Hepatocyte (in vitro differentiated cells): ENCODE results near the gene PIP4K2C. TPM values are rescaled to one million over a fixed set of nuclear protein-coding genes. Genes with fewer than 3 reads are reported as not detected.
A peak's percentile ranks its signal among the peaks of the same experiment; 100 is the strongest.

ENCODE experiments used
- DNase-seq: peaks from one replicate; pipeline ENCODE4 v3.0.0-alpha.2; 2016; ENCODE audit warnings: low spot score
- H2AFZ ChIP-seq: fragments of 200-600 bp; sonication (generic); 2 replicates; pipeline ENCODE4 v1.6.0; 2016; ENCODE audit warnings: antibody characterized with exemption, mild to moderate bottlenecking
- H3K27ac ChIP-seq: fragments of 200-600 bp; sonication (generic); 2 replicates; pipeline ENCODE4 v1.5.1; 2016; ENCODE audit warnings: mild to moderate bottlenecking
- H3K27me3 ChIP-seq: fragments of 200-600 bp; sonication (generic); 2 replicates; pipeline ENCODE4 v1.6.1; 2016
- H3K36me3 ChIP-seq: fragments of 200-600 bp; sonication (generic); replicated peaks from 2 replicates; pipeline ENCODE4 v1.5.1; 2016; ENCODE audit warnings: low read depth; ENCODE audit not compliant: insufficient read depth
- H3K4me1 ChIP-seq: fragments of 200-600 bp; sonication (generic); 2 replicates; pipeline ENCODE4 v1.5.1; 2016; ENCODE audit warnings: mild to moderate bottlenecking, moderate library complexity; ENCODE audit not compliant: insufficient read depth
- H3K4me2 ChIP-seq: fragments of 200-600 bp; sonication (generic); 2 replicates; pipeline ENCODE4 v1.6.0; 2016
- H3K4me3 ChIP-seq: fragments of 200-600 bp; sonication (generic); 2 replicates; pipeline ENCODE4 v1.5.1; 2016; ENCODE audit warnings: mild to moderate bottlenecking
- H3K79me2 ChIP-seq: fragments of 200-600 bp; sonication (generic); 2 replicates; pipeline ENCODE4 v1.6.0; 2017; ENCODE audit warnings: mild to moderate bottlenecking
- H3K9me2 ChIP-seq: fragments of 200-600 bp; sonication (generic); replicated peaks from 2 replicates; pipeline ENCODE4 v1.6.0; 2017; ENCODE audit warnings: mild to moderate bottlenecking; ENCODE audit not compliant: insufficient read depth
- H3K9me3 ChIP-seq: fragments of 200-600 bp; sonication (generic); 2 replicates; pipeline ENCODE4 v1.5.1; 2016; ENCODE audit warnings: low read depth, mild to moderate bottlenecking
- H4K20me1 ChIP-seq: fragments of 200-600 bp; sonication (generic); 2 replicates; pipeline ENCODE4 v1.6.0; 2016; ENCODE audit warnings: mild to moderate bottlenecking; ENCODE audit not compliant: insufficient read depth, poor library complexity, severe bottlenecking
- EZH2 ChIP-seq: fragments of 200-600 bp; sonication (generic); IDR thresholded peaks from 2 replicates; pipeline ENCODE4 v1.6.1; 2016; ENCODE audit warnings: antibody characterized with exemption, mild to moderate bottlenecking, borderline replicate concordance
- EZH2phosphoT487 ChIP-seq: fragments of 200-600 bp; sonication (generic); IDR thresholded peaks from one replicate; pipeline ENCODE4 v1.6.1; 2018; ENCODE audit warnings: antibody characterized with exemption, mild to moderate bottlenecking, low read depth, moderate library complexity; ENCODE audit not compliant: unreplicated experiment, severe bottlenecking
- WGBS: methylation state at CpG from one replicate; pipeline ENCODE4 v1.1.6; 2016; ENCODE audit warnings: low lambda C conversion rate; ENCODE audit errors: missing lambda C conversion rate; 5-methylcytosine and 5-hydroxymethylcytosine counted together
- polyA plus RNA-seq: library from polyadenylated mRNA; unstranded; fragments of >200 nt; fragmentation: Nextera tagmentation; extraction: Ambion mirVana; gene quantifications from 2 replicates; pipeline ENCODE4 v1.2.1, GENCODE V29; 2016
- total RNA-seq: library from RNA; depleted of rRNA; stranded (reverse); fragments of >200 nt; gene quantifications from 2 replicates; pipeline ENCODE4 v1.2.3, GENCODE V29; 2014
- TF ChIP-seq, protein P1 (sequence below): fragments of 200-600 bp; sonication (generic); IDR thresholded peaks from 2 replicates; pipeline ENCODE4 v1.5.1; 2016; ENCODE audit warnings: antibody characterized with exemption, mild to moderate bottlenecking; ENCODE audit not compliant: poor library complexity

The PIP4K2C gene
- total and polyA plus RNA-seq, 2 experiments from 2014 or later, result 32.3 to 41.6 TPM

DNA sequence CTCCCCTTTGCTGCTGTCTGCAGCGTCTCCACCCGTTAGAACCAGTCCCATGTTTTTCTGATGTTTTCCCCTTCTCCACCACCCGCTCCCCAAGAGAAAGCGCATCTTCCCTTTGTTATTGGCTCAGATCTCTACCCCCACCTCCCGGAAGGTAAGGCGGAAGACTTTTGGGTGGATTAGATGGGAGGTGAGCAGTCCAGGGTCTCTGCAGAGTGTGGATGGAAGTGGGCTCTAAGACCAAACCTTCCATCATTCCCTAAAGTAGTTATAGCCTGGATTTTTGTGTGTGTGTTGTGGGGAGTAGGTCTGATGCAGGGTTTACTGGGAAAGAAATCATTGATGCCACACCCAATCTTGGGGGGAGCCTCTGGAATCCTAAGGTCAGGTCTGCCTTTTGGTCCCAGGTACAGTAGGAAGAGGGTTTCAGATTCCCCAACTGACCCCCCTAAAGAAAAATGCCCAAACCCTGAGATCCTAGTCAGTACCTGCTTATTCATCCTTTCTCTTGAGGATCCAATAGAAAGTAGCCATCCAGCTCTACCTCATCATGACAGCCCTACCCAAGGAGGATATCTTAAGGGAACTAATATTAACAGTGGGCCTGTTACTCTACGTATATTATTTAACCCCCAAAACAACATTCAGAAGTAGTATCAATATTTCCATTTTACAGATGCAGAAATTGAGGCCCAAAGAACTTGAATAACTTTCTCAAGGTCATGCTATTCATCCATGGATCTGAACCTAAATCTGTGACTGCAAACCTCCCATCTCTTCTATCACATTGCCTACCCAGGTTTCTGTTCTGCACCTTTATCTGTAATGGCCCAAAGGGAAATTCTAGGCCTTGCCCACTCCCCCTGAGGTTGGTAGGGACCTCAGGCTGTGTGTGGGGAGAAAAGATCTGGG is 40.1 kb upstream of the PIP4K2C start:
- DNase-seq, result no peak
- Histone ChIP-seq H2AFZ (no peak overlapping the region), H3K79me2 (peaks cover 9% of the 10 kb centered on the region), H4K20me1 (no peaks in the 10 kb centered on the region), H3K4me2 (peak overlapping the region; percentile 88), H3K9me2 (no peaks in the 10 kb centered on the region), H3K4me3 (no peak overlapping the region), H3K27ac (no peak overlapping the region), H3K9me3 (no peaks in the 10 kb centered on the region), H3K36me3 (no peaks in the 10 kb centered on the region), H3K27me3 (peaks cover 69% of the 10 kb centered on the region), H3K4me1 (peaks cover 6% of the 10 kb centered on the region)
- 45% methylated on average over 7 of the region's 7 CpGs for WGBS
- TF ChIP-seq EZH2phosphoT487 (no peak), EZH2 (no peak)
- TF ChIP-seq, protein P1, sequence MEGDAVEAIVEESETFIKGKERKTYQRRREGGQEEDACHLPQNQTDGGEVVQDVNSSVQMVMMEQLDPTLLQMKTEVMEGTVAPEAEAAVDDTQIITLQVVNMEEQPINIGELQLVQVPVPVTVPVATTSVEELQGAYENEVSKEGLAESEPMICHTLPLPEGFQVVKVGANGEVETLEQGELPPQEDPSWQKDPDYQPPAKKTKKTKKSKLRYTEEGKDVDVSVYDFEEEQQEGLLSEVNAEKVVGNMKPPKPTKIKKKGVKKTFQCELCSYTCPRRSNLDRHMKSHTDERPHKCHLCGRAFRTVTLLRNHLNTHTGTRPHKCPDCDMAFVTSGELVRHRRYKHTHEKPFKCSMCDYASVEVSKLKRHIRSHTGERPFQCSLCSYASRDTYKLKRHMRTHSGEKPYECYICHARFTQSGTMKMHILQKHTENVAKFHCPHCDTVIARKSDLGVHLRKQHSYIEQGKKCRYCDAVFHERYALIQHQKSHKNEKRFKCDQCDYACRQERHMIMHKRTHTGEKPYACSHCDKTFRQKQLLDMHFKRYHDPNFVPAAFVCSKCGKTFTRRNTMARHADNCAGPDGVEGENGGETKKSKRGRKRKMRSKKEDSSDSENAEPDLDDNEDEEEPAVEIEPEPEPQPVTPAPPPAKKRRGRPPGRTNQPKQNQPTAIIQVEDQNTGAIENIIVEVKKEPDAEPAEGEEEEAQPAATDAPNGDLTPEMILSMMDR, result no peak

DNA sequence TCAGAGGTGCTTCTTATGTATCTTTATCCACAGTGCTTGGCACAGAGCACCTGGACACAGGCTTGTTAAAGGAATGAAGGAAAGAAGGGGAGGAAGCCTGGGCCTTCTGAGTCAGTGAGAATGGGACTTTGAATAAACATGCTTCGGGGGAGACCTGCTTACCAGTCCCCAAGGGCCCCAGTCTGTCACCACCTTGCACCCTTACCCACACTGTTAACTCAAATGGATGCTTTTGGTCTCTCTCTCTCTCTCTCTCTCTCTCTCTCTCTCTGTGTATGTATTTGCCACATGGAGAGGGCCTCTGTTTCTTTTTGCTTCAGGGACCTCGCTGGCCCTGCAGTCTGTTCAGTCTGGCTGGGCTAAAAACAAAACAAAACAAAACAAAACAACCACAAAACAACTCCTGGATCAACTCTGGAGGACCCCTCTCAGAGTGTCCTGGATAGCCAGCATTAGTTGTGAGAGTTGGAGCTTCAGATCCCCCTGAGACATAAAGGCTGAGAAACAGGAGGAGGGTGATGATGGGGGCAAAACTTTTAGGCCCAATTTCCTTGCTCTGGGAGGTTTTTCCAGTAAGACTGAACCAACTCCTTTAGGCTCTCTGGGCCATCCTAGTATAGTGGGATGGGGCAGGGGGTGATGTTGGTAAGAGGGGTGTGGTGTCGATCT is 39.2 kb upstream of the PIP4K2C start:
- no peak overlapping the region for H2AFZ ChIP-seq
- H3K9me2 ChIP-seq, result no peaks in the 10 kb centered on the region
- peaks cover under 1% of the 10 kb centered on the region for H3K79me2 ChIP-seq
- H3K4me2 ChIP-seq, result no peak overlapping the region
- peaks cover 4% of the 10 kb centered on the region for H3K4me1 ChIP-seq
- H3K9me3 ChIP-seq, result no peaks in the 10 kb centered on the region
- 75% methylated on average over 3 of the region's 3 CpGs for WGBS
- no peak for TF ChIP-seq EZH2
- TF ChIP-seq, protein P1, result no peak
- no peak for TF ChIP-seq EZH2phosphoT487
- peaks cover 69% of the 10 kb centered on the region for H3K27me3 ChIP-seq
- no peak overlapping the region for H3K27ac ChIP-seq
- no peak overlapping the region for H3K4me3 ChIP-seq
- no peaks in the 10 kb centered on the region for H3K36me3 ChIP-seq
- H4K20me1 ChIP-seq, result no peaks in the 10 kb centered on the region
- no peak for DNase-seq

DNA sequence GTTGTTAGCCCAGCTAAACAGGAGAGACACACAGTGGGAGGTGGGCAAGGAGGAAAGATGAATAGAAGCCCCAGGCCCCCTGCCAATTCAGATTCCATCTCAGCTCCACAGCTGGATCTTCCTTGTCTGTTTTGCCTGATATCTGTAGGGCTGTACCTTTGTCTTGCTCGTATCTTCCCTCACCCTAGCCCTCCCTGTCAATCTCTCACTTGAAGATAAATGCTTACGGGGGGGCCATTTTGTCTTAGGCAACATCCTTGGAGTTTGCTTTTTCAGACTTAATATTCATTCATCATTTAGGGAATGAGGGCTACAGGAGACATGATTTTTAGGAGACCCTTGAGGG is 38.7 kb upstream of the PIP4K2C start:
- DNase-seq, result no peak
- Histone ChIP-seq H3K4me2 (no peak overlapping the region), H3K27ac (no peak overlapping the region), H3K4me1 (peaks cover 4% of the 10 kb centered on the region), H3K9me3 (no peaks in the 10 kb centered on the region), H4K20me1 (no peaks in the 10 kb centered on the region), H2AFZ (no peak overlapping the region), H3K27me3 (peaks cover 69% of the 10 kb centered on the region), H3K4me3 (no peak overlapping the region), H3K9me2 (no peaks in the 10 kb centered on the region), H3K36me3 (no peaks in the 10 kb centered on the region), H3K79me2 (no peaks in the 10 kb centered on the region)
- 66% methylated on average over 2 of the region's 2 CpGs for WGBS
- TF ChIP-seq, protein P1, result no peak
- TF ChIP-seq EZH2 (no peak), EZH2phosphoT487 (no peak)
